Peyer's patch (tissue), 4 donors: Measurements from ENCODE around the gene ARPC1B. TPM values are rescaled to one million over a fixed set of nuclear protein-coding genes. Genes with fewer than 3 reads are reported as not detected.
A peak's percentile ranks its signal among the peaks of the same experiment; 100 is the strongest.

Experiments
- DNase-seq, 3 donors: peaks; one replicate each; pipeline ENCODE4 v3.0.0-alpha.2; 2017 to 2019
- H3K27ac ChIP-seq, 4 donors: fragments of 200-600 bp; sonication (generic); one replicate each; pipeline ENCODE4 v1.5.1; 2016 to 2019
- H3K27me3 ChIP-seq, 2 donors: fragments of 200-600 bp; sonication (generic); one replicate each; pipeline ENCODE4 v1.5.1; 2019
- H3K36me3 ChIP-seq, 3 donors: fragments of 200-600 bp; sonication (generic); one replicate each; pipeline ENCODE4 v1.5.1; 2016 to 2019
- H3K4me1 ChIP-seq, 4 donors: fragments of 200-600 bp; sonication (generic); one replicate each; pipeline ENCODE4 v1.5.1; 2016 to 2019
- H3K4me3 ChIP-seq, 4 donors: fragments of 200-600 bp; sonication (generic); 1 replicate in 3 of 4; 2 replicates in 1 of 4; pipeline ENCODE4 v1.5.1; 2016 to 2019; ENCODE audit warnings: mild to moderate bottlenecking in 1 of 4
- H3K9me3 ChIP-seq, 4 donors: fragments of 200-600 bp; sonication (generic); one replicate each; pipeline ENCODE4 v1.5.1; 2016 to 2019; ENCODE audit warnings: mild to moderate bottlenecking in 1 of 4
- CTCF ChIP-seq, 6 experiments: fragments of 450-650 bp in 4 of 6; fragments of 200-600 bp in 2 of 6; sonication (generic) in 1 of 6; IDR thresholded peaks; one replicate each; pipeline ENCODE4 v1.5.1; 2017 to 2019; ENCODE audit warnings: antibody characterized with exemption in 6 of 6, mild to moderate bottlenecking in 3 of 6, moderate library complexity in 1 of 6
- POLR2A ChIP-seq, 2 donors: fragments of 450-650 bp; IDR thresholded peaks; one replicate each; pipeline ENCODE4 v1.5.1; 2017; ENCODE audit warnings: antibody characterized with exemption in 2 of 2, mild to moderate bottlenecking in 2 of 2, moderate library complexity in 2 of 2
- total RNA-seq, 4 donors: library from RNA; depleted of rRNA; stranded (reverse); fragments of >200 nt; gene quantifications; one replicate each; pipeline ENCODE4 v1.1.0, GENCODE V29; 2016

Gene ARPC1B
- total RNA-seq, 4 donors from 2014 or later: 228 to 386 (median 343) TPM

GRCh38 chr7:99433158-99433557, 58.6 kb downstream of the ARPC1B start:
- Histone ChIP-seq H3K4me1 (peaks cover 0 to 10% (median 2%) of the 10 kb centered on the region in 4 donors), H3K27ac (no peak overlapping the region), H3K36me3 (peaks cover 0 to 68% (median 0%) of the 10 kb centered on the region in 3 donors), H3K27me3 (no peaks in the 10 kb centered on the region), H3K9me3 (no peaks in the 10 kb centered on the region), H3K4me3 (no peak overlapping the region)
- TF ChIP-seq CTCF (IDR thresholded peaks at IDR 0.05) (no peak), POLR2A (IDR thresholded peaks at IDR 0.05) (no peak)
- no peak for DNase-seq

GRCh38 chr7:99437946-99438572, 63.5 kb downstream of the ARPC1B start:
- peak in 1 of 3 donors; percentile 58 for DNase-seq
- Histone ChIP-seq H3K9me3 (no peaks in the 10 kb centered on the region), H3K36me3 (peaks cover 0 to 22% (median 0%) of the 10 kb centered on the region in 3 donors), H3K4me1 (peaks cover 3 to 22% (median 13%) of the 10 kb centered on the region in 4 donors), H3K27ac (peak overlapping the region; percentile 75 to 92 (median 84)), H3K27me3 (no peaks in the 10 kb centered on the region), H3K4me3 (peak overlapping the region; percentile 65 to 92 (median 86))
- TF ChIP-seq POLR2A (IDR thresholded peaks at IDR 0.05) (no peak), CTCF (IDR thresholded peaks at IDR 0.05) (no peak)

- Histone ChIP-seq H3K36me3 (peaks cover 0 to 15% (median 0%) of the 10 kb centered on the region in 3 donors), H3K27ac (peak within 1 kb of the TSS; percentile 75 to 92 (median 84)), H3K4me1 (peaks cover 3 to 22% (median 13%) of the 10 kb centered on the region in 4 donors), H3K27me3 (no peaks in the 10 kb centered on the region), H3K9me3 (no peaks in the 10 kb centered on the region), H3K4me3 (peak within 1 kb of the TSS; percentile 65 to 92 (median 86))
- DNase-seq: peak; percentile 89 to 96 (median 96)
- TF ChIP-seq CTCF (IDR thresholded peaks at IDR 0.05): no peak
- TF ChIP-seq POLR2A (IDR thresholded peaks at IDR 0.05): peak; percentile 38 to 45
These were observed 64.3 kb downstream of the ARPC1B start, which contains the start of the genes CPSF4 and PTCD1 for GRCh38 chr7:99438573-99439480. Gene CPSF4 (plus strand): TSS chr7:99438943. CDS start chr7:99439083, 140 bp downstream. Gene PTCD1 (minus strand): TSS chr7:99438798. CDS start chr7:99435242, 3,556 bp downstream.

GRCh38 chr7:99440195-99440594, 65.7 kb downstream of the ARPC1B start:
- no peak overlapping the region for H3K27ac ChIP-seq
- peaks cover 3 to 22% (median 13%) of the 10 kb centered on the region in 4 donors for H3K4me1 ChIP-seq
- no peak for TF ChIP-seq CTCF (IDR thresholded peaks at IDR 0.05)
- TF ChIP-seq POLR2A (IDR thresholded peaks at IDR 0.05): no peak
- peaks cover 0 to 9% (median 0%) of the 10 kb centered on the region in 3 donors for H3K36me3 ChIP-seq
- H3K9me3 ChIP-seq: no peaks in the 10 kb centered on the region
- peak overlapping the region in 1 of 4 donors; percentile 65 for H3K4me3 ChIP-seq
- no peak for DNase-seq
- H3K27me3 ChIP-seq: no peaks in the 10 kb centered on the region

Other genes starting within 250 kb of the ARPC1B start
- gene SMURF1, start 230.6 kb upstream of the ARPC1B start, total RNA-seq: 10 to 100 TPM; 17.2 to 85.0 (median 43.0) TPM
- gene KPNA7, start 166.6 kb upstream of the ARPC1B start, total RNA-seq: 1 to 10 TPM in 1 of 4 donors, not detected in 3; 1.4 TPM
- not detected for gene MYH16, start 101.9 kb upstream of the ARPC1B start, total RNA-seq
- 100 to 1,000 TPM; 195 to 278 (median 225) TPM for gene ARPC1A, start 48.8 kb upstream of the ARPC1B start, total RNA-seq
- gene PDAP1, start 33.9 kb downstream of the ARPC1B start, total RNA-seq: 10 to 100 TPM; 32.4 to 52.0 (median 40.6) TPM
- gene BUD31, start 34.2 kb downstream of the ARPC1B start, total RNA-seq: 10 to 100 TPM; 44.7 to 82.0 (median 58.4) TPM
- gene PTCD1, start 64.1 kb downstream of the ARPC1B start, total RNA-seq: 1 to 10 TPM; 8.3 to 9.1 (median 8.6) TPM
- gene CPSF4, start 64.2 kb downstream of the ARPC1B start, total RNA-seq: 10 to 100 TPM; 21.4 to 42.2 (median 35.5) TPM
- gene ATP5MF, start 91.4 kb downstream of the ARPC1B start, total RNA-seq: 100 to 1,000 TPM; 352 to 597 (median 546) TPM
- gene ZNF789, start 98.2 kb downstream of the ARPC1B start, total RNA-seq: 10 to 100 TPM; 23.8 to 44.8 (median 36.8) TPM
- 10 to 100 TPM; 37.3 to 71.8 (median 58.0) TPM for gene ZNF394, start 125.6 kb downstream of the ARPC1B start, total RNA-seq
- gene ZKSCAN5, start 129.9 kb downstream of the ARPC1B start, total RNA-seq: 10 to 100 TPM in 2 of 4 donors, 1 to 10 TPM in 2; 7.2 to 20.6 (median 11.7) TPM
- 1 to 10 TPM; 2.2 to 4.2 (median 2.6) TPM for gene FAM200A, start 177.4 kb downstream of the ARPC1B start, total RNA-seq
- 100 to 1,000 TPM; 111 to 169 (median 139) TPM for gene ZNF655, start 183.9 kb downstream of the ARPC1B start, total RNA-seq
- gene TMEM225B, start 223.5 kb downstream of the ARPC1B start, total RNA-seq: not detected
- gene ZSCAN25, start 242.2 kb downstream of the ARPC1B start, total RNA-seq: 10 to 100 TPM; 20.0 to 36.4 (median 31.9) TPM